ENCODE measurements around the gene MYMK. TPM values are rescaled to one million over a fixed set of nuclear protein-coding genes. Genes with fewer than 3 reads are reported as not detected.
A peak's percentile ranks its signal among the peaks of the same experiment; 100 is the strongest.

Gene MYMK
- total and polyA plus RNA-seq, 2 of the 13 experiments (the other 11 are each of a cell fraction or from before 2014, with no cell fraction given), result not detected

DNA sequence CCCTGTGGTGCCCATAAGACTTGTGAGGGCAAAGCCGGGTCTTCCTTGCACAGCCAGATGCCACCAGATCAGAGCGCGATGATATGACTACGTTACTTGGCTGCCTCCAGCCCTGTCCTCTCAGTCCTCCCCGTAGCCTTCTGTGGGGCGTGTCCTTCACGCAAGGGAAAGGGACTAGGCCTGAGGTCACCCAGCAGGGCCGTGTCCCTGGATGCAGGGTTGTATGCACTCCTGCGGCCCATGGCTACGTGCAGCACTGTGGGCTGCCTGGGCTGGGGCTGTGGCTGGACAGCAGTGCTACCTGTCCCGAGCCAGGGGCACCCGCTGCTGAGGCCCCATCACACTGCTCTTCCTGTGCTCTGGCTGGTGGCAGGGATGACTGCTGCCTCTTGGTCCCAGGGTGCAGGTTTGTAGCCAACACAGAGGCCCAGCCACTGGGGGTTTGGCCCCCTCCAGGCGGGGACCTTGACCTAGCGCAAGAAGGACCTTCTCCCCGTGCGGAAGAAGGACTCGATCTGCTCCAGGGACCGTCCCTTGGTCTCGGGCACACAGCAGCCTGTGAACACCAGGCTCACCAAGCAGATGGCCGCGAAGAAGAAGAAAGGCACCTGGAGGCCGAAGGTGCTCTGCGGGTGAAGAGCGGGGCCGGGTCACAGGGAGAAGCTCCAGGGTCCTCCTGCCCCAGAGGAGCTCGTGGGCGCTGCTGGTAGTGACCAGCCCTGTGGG is 53.0 kb downstream of the MYMK start:
- Histone ChIP-seq H3K36me3 (replicated peaks in 1 of 2; ENCODE audit: control insufficient read depth in 1 of 2, insufficient read depth in 2 of 2, low read length in 2 of 2) (peaks cover 3 to 4% of the 10 kb centered on the region in 2 experiments; a peak in 1 of 5 replicates), H3K27ac (ENCODE audit: extremely low read length, insufficient read depth, low read length) (no peak overlapping the region), H3K79me2 (ENCODE audit: insufficient read depth, low read length) (no peaks in the 10 kb centered on the region), H3K4me3 (replicated peaks in 1 of 3; ENCODE audit: insufficient read depth in 1 of 3, low read depth in 2 of 3, low read length in 3 of 3) (no peak overlapping the region), H3K4me1 (ENCODE audit: insufficient read depth, low read length) (peaks cover 10% of the 10 kb centered on the region; the same call in 1 of the 2 replicates), H2AFZ (ENCODE audit: low read length) (no peak overlapping the region), H3K27me3 (ENCODE audit: control insufficient read depth in 1 of 2, insufficient read depth in 2 of 2, low read length in 2 of 2) (no peaks in the 10 kb centered on the region), H3K4me2 (ENCODE audit: low read depth, low read length) (no peak overlapping the region), H3K9ac (ENCODE audit: insufficient read depth, low read depth, low read length) (no peak overlapping the region), H4K20me1 (ENCODE audit: insufficient read depth, low read length) (0 out of 2 replicates have a peak, but pooled peaks cover under 1% of the 10 kb centered on the region), H3K9me3 (ENCODE audit: low read length) (no peaks in the 10 kb centered on the region)
- ChIA-PET POLR2A (interaction anchor here (0.5 to 2.3 kb wide), 2 partner anchors 13 to 88 kb away, joined by 4 to 11 read pairs; partner anchors contain the start of gene CACFD1), CTCF (ENCODE audit: low intra/inter-chr PET ratio, low total read pairs) (no interaction called here)
- ATAC-seq (peak; percentile 2; the same call in 2 of the 3 replicates), DNase-seq (ENCODE audit: low spot score) (no peak), FAIRE-seq (no peak)
- intact Hi-C loops (cut with micrococcal nuclease; ENCODE audit: unreplicated experiment) (no loop called here), in situ Hi-C loops (cut with HindIII; ENCODE audit: extremely low pct_ligation_motif_present, low pct_unique_long_range_greater_than_20kb) (no loop called here)
- 96% methylated on average over 24 of the region's 27 CpGs for WGBS (ENCODE audit: low lambda C conversion rate)
- BruUV-seq (replicated peaks), result no TSS peak
- TF ChIP-seq REPIN1 (CRISPR knock-in tag; IDR thresholded peaks at IDR 0.05; ENCODE audit: borderline replicate concordance, low read depth), result no peak
- no peak for TF ChIP-seq PRMT3 (CRISPR knock-in tag; IDR thresholded peaks at IDR 0.05; ENCODE audit: borderline replicate concordance, low read depth)
- peak; percentile 68 for TF ChIP-seq AGO2 (optimal IDR thresholded peaks at IDR 0.05; ENCODE audit: low read depth, low read length)
- no peak for TF ChIP-seq TCF7L2 (IDR thresholded peaks at IDR 0.05; ENCODE audit: low read depth, low read length)
- peak; percentile 14; the same call in 1 of the 2 replicates for TF ChIP-seq PHF8 (CRISPR knock-in tag; IDR thresholded peaks at IDR 0.05)
- no peak for TF ChIP-seq CBX2 (IDR thresholded peaks at IDR 0.05; ENCODE audit: low read depth, low read length)
- no peak for TF ChIP-seq CBX2 (CRISPR knock-in tag; IDR thresholded peaks at IDR 0.05; ENCODE audit: low read depth)
- TF ChIP-seq, protein P1, sequence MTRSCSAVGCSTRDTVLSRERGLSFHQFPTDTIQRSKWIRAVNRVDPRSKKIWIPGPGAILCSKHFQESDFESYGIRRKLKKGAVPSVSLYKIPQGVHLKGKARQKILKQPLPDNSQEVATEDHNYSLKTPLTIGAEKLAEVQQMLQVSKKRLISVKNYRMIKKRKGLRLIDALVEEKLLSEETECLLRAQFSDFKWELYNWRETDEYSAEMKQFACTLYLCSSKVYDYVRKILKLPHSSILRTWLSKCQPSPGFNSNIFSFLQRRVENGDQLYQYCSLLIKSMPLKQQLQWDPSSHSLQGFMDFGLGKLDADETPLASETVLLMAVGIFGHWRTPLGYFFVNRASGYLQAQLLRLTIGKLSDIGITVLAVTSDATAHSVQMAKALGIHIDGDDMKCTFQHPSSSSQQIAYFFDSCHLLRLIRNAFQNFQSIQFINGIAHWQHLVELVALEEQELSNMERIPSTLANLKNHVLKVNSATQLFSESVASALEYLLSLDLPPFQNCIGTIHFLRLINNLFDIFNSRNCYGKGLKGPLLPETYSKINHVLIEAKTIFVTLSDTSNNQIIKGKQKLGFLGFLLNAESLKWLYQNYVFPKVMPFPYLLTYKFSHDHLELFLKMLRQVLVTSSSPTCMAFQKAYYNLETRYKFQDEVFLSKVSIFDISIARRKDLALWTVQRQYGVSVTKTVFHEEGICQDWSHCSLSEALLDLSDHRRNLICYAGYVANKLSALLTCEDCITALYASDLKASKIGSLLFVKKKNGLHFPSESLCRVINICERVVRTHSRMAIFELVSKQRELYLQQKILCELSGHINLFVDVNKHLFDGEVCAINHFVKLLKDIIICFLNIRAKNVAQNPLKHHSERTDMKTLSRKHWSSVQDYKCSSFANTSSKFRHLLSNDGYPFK (CRISPR knock-in tag; IDR thresholded peaks at IDR 0.05; ENCODE audit: borderline replicate concordance), result no peak
- TF ChIP-seq XRCC5 (optimal IDR thresholded peaks at IDR 0.05; ENCODE audit: low read length), result no peak
- TF ChIP-seq, protein P2, sequence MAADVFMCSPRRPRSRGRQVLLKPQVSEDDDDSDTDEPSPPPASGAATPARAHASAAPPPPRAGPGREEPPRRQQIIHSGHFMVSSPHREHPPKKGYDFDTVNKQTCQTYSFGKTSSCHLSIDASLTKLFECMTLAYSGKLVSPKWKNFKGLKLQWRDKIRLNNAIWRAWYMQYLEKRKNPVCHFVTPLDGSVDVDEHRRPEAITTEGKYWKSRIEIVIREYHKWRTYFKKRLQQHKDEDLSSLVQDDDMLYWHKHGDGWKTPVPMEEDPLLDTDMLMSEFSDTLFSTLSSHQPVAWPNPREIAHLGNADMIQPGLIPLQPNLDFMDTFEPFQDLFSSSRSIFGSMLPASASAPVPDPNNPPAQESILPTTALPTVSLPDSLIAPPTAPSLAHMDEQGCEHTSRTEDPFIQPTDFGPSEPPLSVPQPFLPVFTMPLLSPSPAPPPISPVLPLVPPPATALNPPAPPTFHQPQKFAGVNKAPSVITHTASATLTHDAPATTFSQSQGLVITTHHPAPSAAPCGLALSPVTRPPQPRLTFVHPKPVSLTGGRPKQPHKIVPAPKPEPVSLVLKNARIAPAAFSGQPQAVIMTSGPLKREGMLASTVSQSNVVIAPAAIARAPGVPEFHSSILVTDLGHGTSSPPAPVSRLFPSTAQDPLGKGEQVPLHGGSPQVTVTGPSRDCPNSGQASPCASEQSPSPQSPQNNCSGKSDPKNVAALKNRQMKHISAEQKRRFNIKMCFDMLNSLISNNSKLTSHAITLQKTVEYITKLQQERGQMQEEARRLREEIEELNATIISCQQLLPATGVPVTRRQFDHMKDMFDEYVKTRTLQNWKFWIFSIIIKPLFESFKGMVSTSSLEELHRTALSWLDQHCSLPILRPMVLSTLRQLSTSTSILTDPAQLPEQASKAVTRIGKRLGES (CRISPR knock-in tag; IDR thresholded peaks at IDR 0.05; ENCODE audit: borderline replicate concordance), result no peak
- TF ChIP-seq, protein P3, sequence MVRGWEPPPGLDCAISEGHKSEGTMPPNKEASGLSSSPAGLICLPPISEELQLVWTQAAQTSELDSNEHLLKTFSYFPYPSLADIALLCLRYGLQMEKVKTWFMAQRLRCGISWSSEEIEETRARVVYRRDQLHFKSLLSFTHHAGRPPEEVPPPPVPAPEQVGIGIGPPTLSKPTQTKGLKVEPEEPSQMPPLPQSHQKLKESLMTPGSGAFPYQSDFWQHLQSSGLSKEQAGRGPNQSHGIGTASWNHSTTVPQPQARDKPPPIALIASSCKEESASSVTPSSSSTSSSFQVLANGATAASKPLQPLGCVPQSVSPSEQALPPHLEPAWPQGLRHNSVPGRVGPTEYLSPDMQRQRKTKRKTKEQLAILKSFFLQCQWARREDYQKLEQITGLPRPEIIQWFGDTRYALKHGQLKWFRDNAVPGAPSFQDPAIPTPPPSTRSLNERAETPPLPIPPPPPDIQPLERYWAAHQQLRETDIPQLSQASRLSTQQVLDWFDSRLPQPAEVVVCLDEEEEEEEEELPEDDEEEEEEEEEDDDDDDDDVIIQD (CRISPR knock-in tag; IDR thresholded peaks at IDR 0.05; ENCODE audit: low read depth), result no peak
- no peak for TF ChIP-seq ZNF337 (CRISPR knock-in tag; IDR thresholded peaks at IDR 0.05; ENCODE audit: borderline replicate concordance, low read depth)
- no peak for TF ChIP-seq HES4 (CRISPR knock-in tag; IDR thresholded peaks at IDR 0.05; ENCODE audit: borderline replicate concordance)
- no peak for TF ChIP-seq ZBTB39 (CRISPR knock-in tag; IDR thresholded peaks at IDR 0.05)
